Testis (tissue), 2 donors: ENCODE results near the gene MT1M.

Experiments
- POLR2A ChIP-seq: fragments of 450-650 bp; IDR thresholded peaks from one replicate; pipeline ENCODE4 v1.6.1; 2017; ENCODE audit warnings: antibody characterized with exemption, mild to moderate bottlenecking, moderate library complexity
- TF ChIP-seq, protein P1 (sequence below), 3 experiments: fragments of 450-650 bp in 2 of 3; fragments of 200-600 bp in 1 of 3; sonication (generic) in 1 of 3; IDR thresholded peaks; one replicate each; pipeline ENCODE4 v1.5.1; 2016 to 2019; ENCODE audit warnings: antibody characterized with exemption in 3 of 3, mild to moderate bottlenecking in 2 of 3, moderate library complexity in 1 of 3

DNA sequence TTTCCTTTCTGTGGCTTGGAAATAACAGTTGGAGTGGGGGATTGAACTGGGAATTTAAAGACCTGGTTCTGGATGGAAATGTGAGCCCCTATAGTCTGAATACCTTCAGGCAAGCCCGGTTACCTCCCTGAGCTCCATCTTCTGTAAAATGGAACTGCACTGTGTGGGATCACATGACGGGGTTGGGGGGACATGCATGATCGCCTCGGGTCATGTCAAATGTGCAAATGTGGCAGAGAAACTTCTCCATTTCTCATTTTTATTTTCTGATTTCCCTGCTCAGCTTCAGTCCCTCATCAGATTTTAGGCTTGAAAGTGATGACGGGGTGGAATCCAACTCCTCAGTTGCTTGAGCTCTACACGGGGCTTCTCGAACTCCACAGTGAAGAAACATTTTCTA, 20.8 kb downstream of the MT1M start:
- TF ChIP-seq, protein P1, sequence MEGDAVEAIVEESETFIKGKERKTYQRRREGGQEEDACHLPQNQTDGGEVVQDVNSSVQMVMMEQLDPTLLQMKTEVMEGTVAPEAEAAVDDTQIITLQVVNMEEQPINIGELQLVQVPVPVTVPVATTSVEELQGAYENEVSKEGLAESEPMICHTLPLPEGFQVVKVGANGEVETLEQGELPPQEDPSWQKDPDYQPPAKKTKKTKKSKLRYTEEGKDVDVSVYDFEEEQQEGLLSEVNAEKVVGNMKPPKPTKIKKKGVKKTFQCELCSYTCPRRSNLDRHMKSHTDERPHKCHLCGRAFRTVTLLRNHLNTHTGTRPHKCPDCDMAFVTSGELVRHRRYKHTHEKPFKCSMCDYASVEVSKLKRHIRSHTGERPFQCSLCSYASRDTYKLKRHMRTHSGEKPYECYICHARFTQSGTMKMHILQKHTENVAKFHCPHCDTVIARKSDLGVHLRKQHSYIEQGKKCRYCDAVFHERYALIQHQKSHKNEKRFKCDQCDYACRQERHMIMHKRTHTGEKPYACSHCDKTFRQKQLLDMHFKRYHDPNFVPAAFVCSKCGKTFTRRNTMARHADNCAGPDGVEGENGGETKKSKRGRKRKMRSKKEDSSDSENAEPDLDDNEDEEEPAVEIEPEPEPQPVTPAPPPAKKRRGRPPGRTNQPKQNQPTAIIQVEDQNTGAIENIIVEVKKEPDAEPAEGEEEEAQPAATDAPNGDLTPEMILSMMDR (IDR thresholded peaks at IDR 0.05) = no peak
- TF ChIP-seq POLR2A = no peak
